Activated naive CD4-positive, alpha-beta T cell treated with anti-CD3 and anti-CD28 coated beads, Interleukin-2, amount 50 U/mL, for 24 hours (primary cell): ENCODE data around the gene ZBTB32.
A peak's percentile ranks its signal among the peaks of the same experiment; 100 is the strongest.

Experiments used
- H3K27ac Mint-ChIP-seq: one replicate; pipeline ENCODE4 v1.8.0; 2021; ENCODE audit warnings: mild to moderate bottlenecking, mixed read lengths
- H3K27me3 Mint-ChIP-seq: one replicate; pipeline ENCODE4 v1.8.0; 2021; ENCODE audit warnings: mixed read lengths
- H3K36me3 Mint-ChIP-seq: one replicate; pipeline ENCODE4 v1.8.0; 2021; ENCODE audit warnings: mixed read lengths
- H3K4me1 Mint-ChIP-seq: one replicate; pipeline ENCODE4 v1.8.0; 2021; ENCODE audit warnings: mixed read lengths
- H3K4me3 Mint-ChIP-seq: one replicate; pipeline ENCODE4 v1.8.0; 2021; ENCODE audit warnings: mild to moderate bottlenecking, mixed read lengths
- H3K9me3 Mint-ChIP-seq: one replicate; pipeline ENCODE4 v1.8.0; 2021; ENCODE audit warnings: mixed read lengths

ZBTB32 gene

GRCh38 chr19:35713904-35714495 lies 9.6 kb downstream of the ZBTB32 start:
- H3K4me1 Mint-ChIP-seq, result peaks cover 63% of the 10 kb centered on the region

GRCh38 chr19:35714601-35715354 lies 10.4 kb downstream of the ZBTB32 start:
- Mint-ChIP-seq H3K4me3 (peak overlapping the region; percentile 91), H3K27ac (peak overlapping the region; percentile 97), H3K4me1 (peaks cover 70% of the 10 kb centered on the region), H3K27me3 (no peaks in the 10 kb centered on the region), H3K36me3 (peaks cover 3% of the 10 kb centered on the region), H3K9me3 (no peaks in the 10 kb centered on the region)

More at GRCh38 chr19:35713904-35714495, 9.6 kb downstream of the ZBTB32 start:
- no peaks in the 10 kb centered on the region for H3K27me3 Mint-ChIP-seq
- peak overlapping the region; percentile 97 for H3K27ac Mint-ChIP-seq
- H3K36me3 Mint-ChIP-seq, result peaks cover 3% of the 10 kb centered on the region
- no peaks in the 10 kb centered on the region for H3K9me3 Mint-ChIP-seq
- peak overlapping the region; percentile 91 for H3K4me3 Mint-ChIP-seq

GRCh38 chr19:35715355-35715809 lies 11.0 kb downstream of the ZBTB32 start:
- Mint-ChIP-seq H3K4me1 (peaks cover 71% of the 10 kb centered on the region), H3K4me3 (peak overlapping the region; percentile 99), H3K27me3 (no peaks in the 10 kb centered on the region), H3K27ac (no peak overlapping the region), H3K9me3 (no peaks in the 10 kb centered on the region), H3K36me3 (peaks cover 5% of the 10 kb centered on the region)

GRCh38 chr19:35715981-35716800 lies 11.8 kb downstream of the ZBTB32 start:
- peaks cover 5% of the 10 kb centered on the region for H3K36me3 Mint-ChIP-seq
- H3K27ac Mint-ChIP-seq, result peak overlapping the region; percentile 97
- H3K4me3 Mint-ChIP-seq, result peak overlapping the region; percentile 99
- no peaks in the 10 kb centered on the region for H3K27me3 Mint-ChIP-seq
- H3K9me3 Mint-ChIP-seq, result no peaks in the 10 kb centered on the region
- peaks cover 63% of the 10 kb centered on the region for H3K4me1 Mint-ChIP-seq

GRCh38 chr19:35716801-35717664 lies 12.7 kb downstream of the ZBTB32 start:
- Mint-ChIP-seq H3K36me3 (peaks cover 5% of the 10 kb centered on the region), H3K4me3 (peak overlapping the region; percentile 99), H3K9me3 (no peaks in the 10 kb centered on the region), H3K27me3 (no peaks in the 10 kb centered on the region), H3K27ac (peak overlapping the region; percentile 97), H3K4me1 (peaks cover 63% of the 10 kb centered on the region)

DNA sequence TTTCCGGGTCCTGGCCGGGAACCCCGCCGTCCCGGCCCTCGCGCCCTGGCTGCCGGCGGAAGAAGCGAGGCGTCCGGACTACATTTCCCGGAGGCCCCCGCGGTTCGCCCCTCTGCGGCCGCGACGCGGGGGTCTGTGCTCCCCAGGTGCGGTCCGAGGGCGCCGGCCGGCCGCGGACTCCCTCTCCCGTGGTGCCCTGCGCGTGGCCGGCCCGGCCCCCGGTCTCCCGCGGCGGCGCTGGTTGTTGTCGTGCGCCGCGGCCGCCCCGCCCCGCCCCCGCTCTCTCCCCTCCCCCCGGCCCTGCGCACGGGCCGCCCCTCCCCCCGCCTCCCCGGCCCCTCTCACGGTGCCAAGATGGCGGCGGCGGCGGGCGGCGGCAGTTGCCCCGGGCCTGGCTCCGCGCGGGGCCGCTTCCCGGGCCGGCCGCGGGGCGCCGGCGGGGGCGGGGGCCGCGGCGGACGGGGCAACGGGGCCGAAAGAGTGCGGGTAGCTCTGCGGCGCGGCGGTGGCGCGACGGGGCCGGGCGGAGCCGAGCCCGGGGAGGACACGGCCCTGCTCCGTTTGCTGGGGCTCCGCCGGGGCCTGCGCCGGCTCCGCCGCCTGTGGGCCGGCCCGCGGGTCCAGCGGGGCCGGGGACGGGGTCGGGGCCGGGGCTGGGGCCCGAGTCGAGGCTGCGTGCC lies 13.4 kb downstream of the ZBTB32 start, which contains the start of gene KMT2B:
Gene KMT2B (plus strand): TSS at position 339 of the 680 bp plus-strand sequence. CDS start 16 bp downstream, at position 355.
- no peaks in the 10 kb centered on the region for H3K9me3 Mint-ChIP-seq
- peak within 1 kb of the TSS; percentile 97 for H3K27ac Mint-ChIP-seq
- peak within 1 kb of the TSS; percentile 99 for H3K4me3 Mint-ChIP-seq
- H3K4me1 Mint-ChIP-seq, result peaks cover 55% of the 10 kb centered on the region
- peaks cover 5% of the 10 kb centered on the region for H3K36me3 Mint-ChIP-seq
- no peaks in the 10 kb centered on the region for H3K27me3 Mint-ChIP-seq

- Mint-ChIP-seq H3K36me3 (peaks cover 5% of the 10 kb centered on the region), H3K27ac (peak overlapping the region; percentile 91), H3K4me3 (peak overlapping the region; percentile 90), H3K27me3 (no peaks in the 10 kb centered on the region), H3K9me3 (no peaks in the 10 kb centered on the region), H3K4me1 (peaks cover 48% of the 10 kb centered on the region)
Measured at GRCh38 chr19:35718345-35719041, 14.1 kb downstream of the ZBTB32 start.

DNA sequence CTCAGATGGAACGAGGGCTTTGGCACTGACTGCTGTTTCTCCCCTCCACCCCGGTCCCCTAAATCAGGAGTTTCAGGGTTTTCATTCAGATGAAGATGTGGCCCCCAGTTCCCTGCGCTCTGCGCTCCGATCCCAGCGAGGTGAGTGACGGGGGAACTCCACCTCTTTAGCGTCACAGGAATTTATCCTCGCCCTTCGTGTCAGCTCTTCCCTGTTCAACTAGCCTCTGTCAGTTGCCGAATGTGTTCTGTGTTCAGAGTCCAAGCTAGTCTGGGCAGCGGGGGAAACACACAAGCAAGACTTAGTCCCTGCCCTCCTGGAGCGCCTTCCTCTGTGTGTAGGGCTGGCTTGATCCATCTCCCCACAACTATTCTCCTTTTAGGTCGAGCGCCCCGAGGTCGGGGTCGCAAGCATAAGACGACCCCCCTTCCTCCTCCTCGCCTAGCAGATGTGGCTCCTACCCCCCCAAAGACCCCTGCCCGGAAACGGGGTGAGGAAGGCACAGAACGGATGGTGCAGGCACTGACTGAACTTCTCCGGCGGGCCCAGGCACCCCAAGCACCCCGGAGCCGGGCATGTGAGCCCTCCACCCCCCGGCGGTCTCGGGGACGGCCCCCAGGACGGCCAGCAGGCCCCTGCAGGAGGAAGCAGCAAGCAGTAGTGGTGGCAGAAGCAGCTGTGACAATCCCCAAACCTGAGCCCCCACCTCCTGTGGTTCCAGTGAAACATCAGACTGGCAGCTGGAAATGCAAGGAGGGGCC lies 15.2 kb downstream of the ZBTB32 start:
- no peaks in the 10 kb centered on the region for H3K27me3 Mint-ChIP-seq
- no peaks in the 10 kb centered on the region for H3K9me3 Mint-ChIP-seq
- peaks cover 41% of the 10 kb centered on the region for H3K4me1 Mint-ChIP-seq
- peaks cover 6% of the 10 kb centered on the region for H3K36me3 Mint-ChIP-seq
- peak overlapping the region; percentile 76 for H3K27ac Mint-ChIP-seq
- H3K4me3 Mint-ChIP-seq, result peak overlapping the region; percentile 90

- H3K36me3 Mint-ChIP-seq, result peaks cover 6% of the 10 kb centered on the region
- no peaks in the 10 kb centered on the region for H3K9me3 Mint-ChIP-seq
- peak overlapping the region; percentile 27 for H3K4me3 Mint-ChIP-seq
- peaks cover 36% of the 10 kb centered on the region for H3K4me1 Mint-ChIP-seq
- peak overlapping the region; percentile 57 for H3K27ac Mint-ChIP-seq
- H3K27me3 Mint-ChIP-seq, result no peaks in the 10 kb centered on the region
Measured at GRCh38 chr19:35720163-35720524, 15.8 kb downstream of the ZBTB32 start.

DNA sequence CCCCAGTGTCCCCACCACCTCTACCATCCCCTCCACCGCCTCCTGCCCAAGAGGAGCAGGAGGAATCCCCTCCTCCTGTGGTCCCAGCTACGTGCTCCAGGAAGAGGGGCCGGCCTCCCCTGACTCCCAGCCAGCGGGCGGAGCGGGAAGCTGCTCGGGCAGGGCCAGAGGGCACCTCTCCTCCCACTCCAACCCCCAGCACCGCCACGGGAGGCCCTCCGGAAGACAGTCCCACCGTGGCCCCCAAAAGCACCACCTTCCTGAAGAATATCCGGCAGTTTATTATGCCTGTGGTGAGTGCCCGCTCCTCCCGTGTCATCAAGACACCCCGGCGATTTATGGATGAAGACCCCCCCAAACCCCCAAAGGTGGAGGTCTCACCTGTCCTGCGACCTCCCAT lies 16.3 kb downstream of the ZBTB32 start:
- peaks cover 6% of the 10 kb centered on the region for H3K36me3 Mint-ChIP-seq

GRCh38 chr19:35721374-35721773 lies 17.0 kb downstream of the ZBTB32 start:
- Mint-ChIP-seq H3K36me3 (peaks cover 6% of the 10 kb centered on the region), H3K27ac (no peak overlapping the region), H3K4me1 (peaks cover 26% of the 10 kb centered on the region), H3K4me3 (no peak overlapping the region), H3K27me3 (no peaks in the 10 kb centered on the region), H3K9me3 (no peaks in the 10 kb centered on the region)

More for the DNA sequence above, 16.3 kb downstream of the ZBTB32 start:
- Mint-ChIP-seq H3K9me3 (no peaks in the 10 kb centered on the region), H3K27me3 (no peaks in the 10 kb centered on the region), H3K4me1 (peaks cover 34% of the 10 kb centered on the region), H3K4me3 (no peak overlapping the region), H3K27ac (no peak overlapping the region)

- no peak overlapping the region for H3K4me3 Mint-ChIP-seq
- H3K36me3 Mint-ChIP-seq, result peaks cover 6% of the 10 kb centered on the region
- no peaks in the 10 kb centered on the region for H3K9me3 Mint-ChIP-seq
- peaks cover 22% of the 10 kb centered on the region for H3K4me1 Mint-ChIP-seq
- H3K27me3 Mint-ChIP-seq, result no peaks in the 10 kb centered on the region
- no peak overlapping the region for H3K27ac Mint-ChIP-seq
Measured at GRCh38 chr19:35722461-35722860, 18.1 kb downstream of the ZBTB32 start.

DNA sequence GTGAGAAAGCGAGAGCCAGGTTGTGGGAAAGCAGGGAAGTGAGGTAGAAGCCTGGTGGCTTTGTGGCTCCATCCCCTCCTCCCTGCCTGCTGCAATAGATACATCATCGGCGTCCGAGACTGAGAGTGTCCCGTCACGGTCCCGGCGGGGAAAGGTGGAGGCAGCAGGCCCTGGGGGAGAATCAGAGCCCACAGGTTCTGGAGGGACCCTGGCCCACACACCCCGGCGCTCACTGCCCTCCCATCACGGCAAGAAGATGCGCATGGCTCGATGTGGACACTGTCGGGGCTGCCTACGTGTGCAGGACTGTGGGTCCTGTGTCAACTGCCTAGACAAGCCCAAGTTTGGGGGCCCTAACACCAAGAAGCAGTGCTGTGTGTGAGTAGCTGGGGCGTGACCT lies 18.5 kb downstream of the ZBTB32 start:
- no peaks in the 10 kb centered on the region for H3K9me3 Mint-ChIP-seq
- no peak overlapping the region for H3K27ac Mint-ChIP-seq
- no peaks in the 10 kb centered on the region for H3K27me3 Mint-ChIP-seq
- peaks cover 6% of the 10 kb centered on the region for H3K36me3 Mint-ChIP-seq
- no peak overlapping the region for H3K4me3 Mint-ChIP-seq
- H3K4me1 Mint-ChIP-seq, result peaks cover 22% of the 10 kb centered on the region
